GM12873 (cell line): ENCODE data around the gene ALK.

ENCODE experiments used
- CTCF ChIP-seq: IDR thresholded peaks from 2 replicates; pipeline ENCODE4 v1.5.1; 2012; ENCODE audit warnings: low read depth, mild to moderate bottlenecking, moderate library complexity, low read length, control low read depth; ENCODE audit not compliant: insufficient read depth; ENCODE audit errors: missing control alignments

ALK gene

GRCh38 chr2:29323961-29324360, 597.4 kb downstream of the ALK start:
- no peak for TF ChIP-seq CTCF

GRCh38 chr2:29323301-29323700, 598.1 kb downstream of the ALK start:
- no peak for TF ChIP-seq CTCF

- no peak for TF ChIP-seq CTCF
Observed at GRCh38 chr2:29322011-29322410, 599.4 kb downstream of the ALK start.

GRCh38 chr2:29317801-29318485, 603.4 kb downstream of the ALK start:
- TF ChIP-seq CTCF = no peak

GRCh38 chr2:29317077-29317517, 604.3 kb downstream of the ALK start:
- TF ChIP-seq CTCF = peak; percentile 29

- peak; percentile 57 for TF ChIP-seq CTCF
Observed at GRCh38 chr2:29314816-29315571, 606.4 kb downstream of the ALK start.

- no peak for TF ChIP-seq CTCF
Observed at GRCh38 chr2:29311458-29311857, 609.9 kb downstream of the ALK start.
